SK-N-SH (cell line): Measurements from ENCODE around the gene CDX1. TPM values are rescaled to one million over a fixed set of nuclear protein-coding genes. Genes with fewer than 3 reads are reported as not detected.
A peak's percentile ranks its signal among the peaks of the same experiment; 100 is the strongest.

Source experiments
- CTCF ChIA-PET: fragments of 300-600, 350-600 bp; formaldehyde crosslinking; extraction: SDS; loops from one replicate; lab custom pipeline; 2021; lab: Yijun Ruan, JAX
- POLR2A ChIA-PET: fragments of 350-600 bp; sonication (Branson Sonifier 250); formaldehyde crosslinking; extraction: SDS; loops from one replicate; lab custom pipeline; 2020; ENCODE audit warnings: antibody characterized with exemption, inconsistent platforms; lab: Yijun Ruan, JAX
- DNase-seq: peaks from one replicate; pipeline ENCODE4 v3.0.0; 2012
- H2AFZ ChIP-seq: fragments of 200-600 bp; sonication (generic); 2 replicates; pipeline ENCODE4 v1.8.1; 2016; ENCODE audit warnings: antibody characterized with exemption, mild to moderate bottlenecking, low read depth
- H3F3A ChIP-seq: fragments of 200-600 bp; sonication (generic); replicated peaks from 2 replicates; pipeline ENCODE3; 2016; ENCODE audit warnings: antibody characterized with exemption, mild to moderate bottlenecking; ENCODE audit not compliant: insufficient read depth
- H3K27ac ChIP-seq, 2 experiments: fragments of 200-500 bp in 1 of 2; fragments of 200-600 bp in 1 of 2; sonication (Bioruptor generic) in 1 of 2; sonication (generic), shearing (Covaris generic) in 1 of 2; 2 replicates each; pipeline versions ENCODE4 v1.5.1 to v1.6.1; 2014 to 2016; ENCODE audit warnings: low read depth in 2 of 2, inconsistent platforms in 1 of 2, low read length in 1 of 2, mild to moderate bottlenecking in 1 of 2, mixed read lengths in 1 of 2
- H3K27me3 ChIP-seq: fragments of 200-600 bp; sonication (generic), shearing (Covaris generic); 2 replicates; pipeline ENCODE4 v1.6.1; 2016; ENCODE audit warnings: mixed run types; ENCODE audit not compliant: insufficient read depth
- H3K36me3 ChIP-seq, 2 experiments: fragments of 200-500 bp in 1 of 2; fragments of 200-600 bp in 1 of 2; sonication (Bioruptor generic) in 1 of 2; sonication (generic) in 1 of 2; replicated peaks in 1 of 2; 2 replicates each; pipeline versions ENCODE3 to v1.5.1; 2014 to 2016; ENCODE audit warnings: low read length in 1 of 2, mild to moderate bottlenecking in 1 of 2; ENCODE audit not compliant: insufficient read depth in 2 of 2, control insufficient read depth in 1 of 2
- H3K4me1 ChIP-seq, 2 experiments: fragments of 200-500 bp in 1 of 2; fragments of 200-600 bp in 1 of 2; sonication (Bioruptor generic) in 1 of 2; sonication (generic), shearing (Covaris generic) in 1 of 2; 2 replicates each; pipeline versions ENCODE4 v1.5.1 to v1.6.1; 2014 to 2016; ENCODE audit warnings: low read depth in 1 of 2, low read length in 1 of 2, mixed run types in 1 of 2; ENCODE audit not compliant: insufficient read depth in 2 of 2, control insufficient read depth in 1 of 2
- H3K4me2 ChIP-seq: fragments of 200-600 bp; sonication (generic), shearing (Covaris generic); 2 replicates; pipeline ENCODE4 v1.6.1; 2017; ENCODE audit warnings: mixed run types
- H3K4me3 ChIP-seq, 2 experiments: fragments of 200-500 bp in 1 of 2; fragments of 200-600 bp in 1 of 2; sonication (Bioruptor generic) in 1 of 2; sonication (generic), shearing (Covaris generic) in 1 of 2; 2 replicates each; pipeline versions ENCODE4 v1.5.1 to v1.8.1; 2014 to 2016; ENCODE audit warnings: low read depth in 2 of 2, inconsistent platforms in 1 of 2, low read length in 1 of 2, mild to moderate bottlenecking in 1 of 2, mixed read lengths in 1 of 2, moderate library complexity in 1 of 2
- H3K79me2 ChIP-seq: fragments of 200-600 bp; sonication (generic); 2 replicates; pipeline ENCODE4 v1.8.1; 2017; ENCODE audit warnings: mild to moderate bottlenecking; ENCODE audit not compliant: insufficient read depth
- H3K9ac ChIP-seq: fragments of 200-600 bp; sonication (generic); 2 replicates; pipeline ENCODE4 v1.6.1; 2017; ENCODE audit warnings: mixed run types
- H3K9me2 ChIP-seq: fragments of 200-600 bp; sonication (generic); 2 replicates; pipeline ENCODE4 v1.6.1; 2017; ENCODE audit warnings: mixed run types
- H3K9me3 ChIP-seq: fragments of 200-600 bp; sonication (generic); 2 replicates; pipeline ENCODE4 v1.6.1; 2017; ENCODE audit warnings: mixed run types, mild to moderate bottlenecking, moderate library complexity
- H4K20me1 ChIP-seq: fragments of 200-600 bp; sonication (generic); 2 replicates; pipeline ENCODE4 v1.6.1; 2017; ENCODE audit warnings: mild to moderate bottlenecking, mixed run types; ENCODE audit not compliant: insufficient read depth
- ELF1 ChIP-seq: IDR thresholded peaks from 2 replicates; pipeline ENCODE4 v1.4.0; 2012
- EP300 ChIP-seq, 2 experiments: IDR thresholded peaks; 2 replicates each; pipeline versions ENCODE4 v1.4.0 to v1.6.1; 2012; ENCODE audit warnings: borderline replicate concordance in 1 of 2, low read depth in 1 of 2, low read length in 1 of 2
- EZH2phosphoT487 ChIP-seq: fragments of 200-600 bp; sonication (generic); IDR thresholded peaks from 2 replicates; pipeline ENCODE4 v1.6.1; 2017; ENCODE audit warnings: low read depth, mixed run types, mild to moderate bottlenecking, antibody characterized with exemption, moderate library complexity, borderline replicate concordance
- FOXJ3 ChIP-seq: sonication (generic); formaldehyde crosslinking; IDR thresholded peaks from 2 replicates; pipeline ENCODE4 v1.5.1; 2020; ENCODE audit warnings: mild to moderate bottlenecking, missing genetic modification reagents
- GABPA ChIP-seq: IDR thresholded peaks from 2 replicates; pipeline ENCODE4 v1.4.0; 2012; ENCODE audit warnings: low read depth, mild to moderate bottlenecking
- RAD21 ChIP-seq: IDR thresholded peaks from 2 replicates; pipeline ENCODE4 v1.6.1; 2012; ENCODE audit warnings: mild to moderate bottlenecking, low read length
- RCOR1 ChIP-seq: fragments of 150-350 bp; IDR thresholded peaks from 2 replicates; pipeline ENCODE4 v1.6.1; 2017; ENCODE audit warnings: antibody characterized with exemption, low read length
- WGBS: methylation state at CpG from one replicate; pipeline ENCODE4 v1.1.6; 2017; ENCODE audit warnings: low lambda C conversion rate; 5-methylcytosine and 5-hydroxymethylcytosine counted together
- polyA plus RNA-seq, 3 experiments: library from polyadenylated mRNA; depleted of rRNA; stranded (reverse); fragments of >200 nt; gene quantifications; 2 replicates each; pipeline ENCODE4 v1.2.3, GENCODE V29; 2012
- TF ChIP-seq, protein P1 (sequence below): IDR thresholded peaks from 2 replicates; pipeline ENCODE4 v1.6.1; 2012; ENCODE audit warnings: mild to moderate bottlenecking, low read depth, low read length, moderate library complexity
- TF ChIP-seq, protein P2 (sequence below): fragments of 200-600 bp; sonication (generic); IDR thresholded peaks from 2 replicates; pipeline ENCODE4 v1.6.1; 2017; ENCODE audit warnings: antibody characterized with exemption, mild to moderate bottlenecking, moderate library complexity

CDX1 gene
- polyA plus RNA-seq, 1 of the 3 experiments (the other 2 are of a cell fraction) = 0.23 TPM

DNA sequence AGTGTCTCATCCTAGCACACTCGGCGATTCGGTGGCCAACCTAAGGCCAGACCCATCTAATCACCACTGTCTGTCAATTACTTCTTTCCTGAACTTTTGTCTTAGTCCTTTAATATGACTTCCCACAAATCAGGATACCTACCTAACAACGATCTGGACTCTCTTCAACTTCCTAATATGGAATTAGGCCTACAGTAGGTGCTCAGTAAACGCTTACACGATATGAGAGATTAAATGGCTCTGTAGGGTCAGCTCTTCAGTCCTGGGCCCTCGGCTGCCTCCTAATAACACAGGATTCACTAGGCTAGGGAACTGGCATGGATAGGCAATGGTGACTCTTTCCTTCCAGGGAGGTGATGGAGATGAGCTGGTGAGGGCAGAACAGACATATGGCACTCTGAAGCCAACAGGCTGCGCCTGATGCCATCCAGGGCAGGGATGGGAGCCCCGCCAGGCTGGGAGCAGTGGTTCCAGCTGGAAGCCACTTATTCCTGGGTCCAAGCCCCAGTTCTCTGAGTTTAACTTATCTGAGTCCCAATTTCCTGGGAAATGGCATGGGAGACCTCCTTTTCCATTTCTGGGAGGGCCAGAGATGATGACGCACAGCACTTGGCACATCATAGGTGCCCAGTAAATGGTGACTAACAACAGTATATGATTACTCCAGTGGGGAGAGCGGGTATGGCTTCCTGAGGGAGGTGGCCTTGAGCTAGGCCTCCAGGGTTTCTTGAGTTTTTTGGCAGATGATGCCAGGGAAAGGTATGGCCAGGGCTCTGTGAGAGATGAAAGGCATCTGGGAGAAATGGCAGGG lies 18.3 kb upstream of the CDX1 start:
- H3K79me2 ChIP-seq = peaks cover 87% of the 10 kb centered on the region
- no peak for TF ChIP-seq FOXJ3
- no peak for TF ChIP-seq RAD21
- TF ChIP-seq GABPA = no peak
- TF ChIP-seq, protein P1, sequence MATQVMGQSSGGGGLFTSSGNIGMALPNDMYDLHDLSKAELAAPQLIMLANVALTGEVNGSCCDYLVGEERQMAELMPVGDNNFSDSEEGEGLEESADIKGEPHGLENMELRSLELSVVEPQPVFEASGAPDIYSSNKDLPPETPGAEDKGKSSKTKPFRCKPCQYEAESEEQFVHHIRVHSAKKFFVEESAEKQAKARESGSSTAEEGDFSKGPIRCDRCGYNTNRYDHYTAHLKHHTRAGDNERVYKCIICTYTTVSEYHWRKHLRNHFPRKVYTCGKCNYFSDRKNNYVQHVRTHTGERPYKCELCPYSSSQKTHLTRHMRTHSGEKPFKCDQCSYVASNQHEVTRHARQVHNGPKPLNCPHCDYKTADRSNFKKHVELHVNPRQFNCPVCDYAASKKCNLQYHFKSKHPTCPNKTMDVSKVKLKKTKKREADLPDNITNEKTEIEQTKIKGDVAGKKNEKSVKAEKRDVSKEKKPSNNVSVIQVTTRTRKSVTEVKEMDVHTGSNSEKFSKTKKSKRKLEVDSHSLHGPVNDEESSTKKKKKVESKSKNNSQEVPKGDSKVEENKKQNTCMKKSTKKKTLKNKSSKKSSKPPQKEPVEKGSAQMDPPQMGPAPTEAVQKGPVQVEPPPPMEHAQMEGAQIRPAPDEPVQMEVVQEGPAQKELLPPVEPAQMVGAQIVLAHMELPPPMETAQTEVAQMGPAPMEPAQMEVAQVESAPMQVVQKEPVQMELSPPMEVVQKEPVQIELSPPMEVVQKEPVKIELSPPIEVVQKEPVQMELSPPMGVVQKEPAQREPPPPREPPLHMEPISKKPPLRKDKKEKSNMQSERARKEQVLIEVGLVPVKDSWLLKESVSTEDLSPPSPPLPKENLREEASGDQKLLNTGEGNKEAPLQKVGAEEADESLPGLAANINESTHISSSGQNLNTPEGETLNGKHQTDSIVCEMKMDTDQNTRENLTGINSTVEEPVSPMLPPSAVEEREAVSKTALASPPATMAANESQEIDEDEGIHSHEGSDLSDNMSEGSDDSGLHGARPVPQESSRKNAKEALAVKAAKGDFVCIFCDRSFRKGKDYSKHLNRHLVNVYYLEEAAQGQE = no peak
- H4K20me1 ChIP-seq = peaks cover 29% of the 10 kb centered on the region
- no peaks in the 10 kb centered on the region for H3K9me2 ChIP-seq
- H3K9ac ChIP-seq = no peak overlapping the region
- WGBS = 91% methylated on average over 11 of the region's 11 CpGs
- H3K9me3 ChIP-seq = no peaks in the 10 kb centered on the region
- H3K36me3 ChIP-seq = peaks cover 0 to 10% of the 10 kb centered on the region in 2 experiments
- H3K4me1 ChIP-seq = peaks cover 34 to 80% of the 10 kb centered on the region in 2 experiments
- H2AFZ ChIP-seq = no peak overlapping the region
- no peak overlapping the region for H3K4me3 ChIP-seq
- peaks cover 21% of the 10 kb centered on the region for H3F3A ChIP-seq
- no peak for DNase-seq
- POLR2A ChIA-PET = no interaction called here
- H3K27ac ChIP-seq = peak overlapping the region; percentile 6 to 64; a peak in 2 of 4 replicates
- no peaks in the 10 kb centered on the region for H3K27me3 ChIP-seq
- CTCF ChIA-PET = interaction anchor here (1.1 to 2.1 kb wide), 3 partner anchors 10 to 20 kb away, joined by 3 to 7 read pairs (median 3); no protein-coding TSS in a partner anchor
- H3K4me2 ChIP-seq = no peak overlapping the region; the same call in 1 of the 2 replicates

DNA sequence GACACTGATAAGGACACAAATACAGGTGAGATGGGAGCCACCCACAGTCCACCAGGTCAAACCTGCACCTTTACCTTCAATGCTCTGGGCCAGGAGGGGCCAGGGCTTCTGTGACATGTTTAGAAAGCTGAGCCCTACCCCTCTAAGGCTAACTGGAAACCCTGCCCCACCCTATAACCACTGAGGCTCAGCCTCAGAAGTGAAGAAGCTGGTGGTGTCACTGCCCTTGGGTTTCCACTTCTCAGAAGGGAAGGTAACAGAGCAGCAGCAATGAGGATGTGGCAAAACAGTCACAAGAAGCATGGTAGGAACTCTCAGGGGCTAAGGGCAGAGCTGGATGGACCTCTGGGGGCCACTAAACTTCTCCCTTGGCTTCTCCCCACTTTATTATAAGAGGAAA lies 17.0 kb upstream of the CDX1 start:
- Histone ChIP-seq H3K9me3 (no peaks in the 10 kb centered on the region), H3F3A (peaks cover 21% of the 10 kb centered on the region), H3K9me2 (no peaks in the 10 kb centered on the region), H3K9ac (no peak overlapping the region), H4K20me1 (peaks cover 34% of the 10 kb centered on the region), H3K36me3 (peaks cover 4 to 10% of the 10 kb centered on the region in 2 experiments), H3K4me2 (no peak overlapping the region), H3K27me3 (no peaks in the 10 kb centered on the region), H3K4me3 (no peak overlapping the region), H2AFZ (no peak overlapping the region), H3K79me2 (peaks cover 96% of the 10 kb centered on the region), H3K27ac (no peak overlapping the region), H3K4me1 (peaks cover 23 to 80% of the 10 kb centered on the region in 2 experiments)
- DNase-seq = no peak
- TF ChIP-seq RAD21 (no peak), EZH2phosphoT487 (no peak), EP300 (IDR thresholded peaks at IDR 0.05; ENCODE audit: borderline replicate concordance in 1 of 2, low read depth in 1 of 2, low read length in 1 of 2) (no peak), ELF1 (no peak), RCOR1 (no peak)
- TF ChIP-seq, protein P2, sequence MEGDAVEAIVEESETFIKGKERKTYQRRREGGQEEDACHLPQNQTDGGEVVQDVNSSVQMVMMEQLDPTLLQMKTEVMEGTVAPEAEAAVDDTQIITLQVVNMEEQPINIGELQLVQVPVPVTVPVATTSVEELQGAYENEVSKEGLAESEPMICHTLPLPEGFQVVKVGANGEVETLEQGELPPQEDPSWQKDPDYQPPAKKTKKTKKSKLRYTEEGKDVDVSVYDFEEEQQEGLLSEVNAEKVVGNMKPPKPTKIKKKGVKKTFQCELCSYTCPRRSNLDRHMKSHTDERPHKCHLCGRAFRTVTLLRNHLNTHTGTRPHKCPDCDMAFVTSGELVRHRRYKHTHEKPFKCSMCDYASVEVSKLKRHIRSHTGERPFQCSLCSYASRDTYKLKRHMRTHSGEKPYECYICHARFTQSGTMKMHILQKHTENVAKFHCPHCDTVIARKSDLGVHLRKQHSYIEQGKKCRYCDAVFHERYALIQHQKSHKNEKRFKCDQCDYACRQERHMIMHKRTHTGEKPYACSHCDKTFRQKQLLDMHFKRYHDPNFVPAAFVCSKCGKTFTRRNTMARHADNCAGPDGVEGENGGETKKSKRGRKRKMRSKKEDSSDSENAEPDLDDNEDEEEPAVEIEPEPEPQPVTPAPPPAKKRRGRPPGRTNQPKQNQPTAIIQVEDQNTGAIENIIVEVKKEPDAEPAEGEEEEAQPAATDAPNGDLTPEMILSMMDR = no peak
- CTCF ChIA-PET = interaction anchor here (1.2 to 2.1 kb wide), 3 partner anchors 9 to 19 kb away, joined by 3 to 7 read pairs (median 4); no protein-coding TSS in a partner anchor
- POLR2A ChIA-PET = no interaction called here
